Ectodermal cell (in vitro differentiated cells): ENCODE data around the gene EIF3L.

Experiments used
- H3K27ac ChIP-seq: 2 replicates; pipeline ENCODE4 v1.7.0; 2013; ENCODE audit warnings: mild to moderate bottlenecking, low read depth, low read length; ENCODE audit not compliant: insufficient read depth, poor library complexity, severe bottlenecking
- H3K27me3 ChIP-seq: 2 replicates; pipeline ENCODE4 v1.7.0; 2013; ENCODE audit warnings: mild to moderate bottlenecking, low read length; ENCODE audit not compliant: insufficient read depth, control insufficient read depth, poor library complexity, severe bottlenecking
- H3K36me3 ChIP-seq: one replicate; pipeline ENCODE4 v1.7.0; 2013; ENCODE audit warnings: low read length; ENCODE audit not compliant: control insufficient read depth, insufficient read depth
- H3K4me1 ChIP-seq: one replicate; pipeline ENCODE4 v1.7.0; 2013; ENCODE audit warnings: low read length; ENCODE audit not compliant: control insufficient read depth, insufficient read depth
- H3K4me3 ChIP-seq: 2 replicates; pipeline ENCODE4 v1.7.0; 2013; ENCODE audit warnings: low read depth, low read length, control low read depth; ENCODE audit not compliant: insufficient read depth
- H3K9me3 ChIP-seq: 2 replicates; pipeline ENCODE4 v1.7.0; 2013; ENCODE audit warnings: mild to moderate bottlenecking, low read length, moderate library complexity; ENCODE audit not compliant: control insufficient read depth
- WGBS, 2 experiments: methylation state at CpG; one replicate each; pipeline ENCODE4 v1.1.7; 2013; ENCODE audit warnings: missing lambda C conversion rate in 2 of 2; 5-methylcytosine and 5-hydroxymethylcytosine counted together

Gene EIF3L

GRCh38 chr22:37891926-37892325 lies 42.7 kb downstream of the EIF3L start:
- H3K36me3 ChIP-seq: peaks cover 17% of the 10 kb centered on the region
- peaks cover 11% of the 10 kb centered on the region for H3K4me1 ChIP-seq
- no peaks in the 10 kb centered on the region for H3K9me3 ChIP-seq
- H3K27me3 ChIP-seq: no peaks in the 10 kb centered on the region
- H3K27ac ChIP-seq: no peak overlapping the region
- H3K4me3 ChIP-seq: no peak overlapping the region
- 96 to 97% methylated on average over 3 of the region's 3 CpGs for WGBS, 2 experiments

- Histone ChIP-seq H3K36me3 (peaks cover 17% of the 10 kb centered on the region), H3K4me1 (peaks cover 15% of the 10 kb centered on the region), H3K9me3 (no peaks in the 10 kb centered on the region), H3K4me3 (no peak overlapping the region), H3K27me3 (no peaks in the 10 kb centered on the region), H3K27ac (no peak overlapping the region)
- 96% methylated on average over 7 of the region's 7 CpGs for WGBS, 2 experiments
Observed at GRCh38 chr22:37892566-37893335, 43.5 kb downstream of the EIF3L start.

GRCh38 chr22:37893583-37893983 lies 44.4 kb downstream of the EIF3L start:
- Histone ChIP-seq H3K27ac (no peak overlapping the region), H3K27me3 (no peaks in the 10 kb centered on the region), H3K36me3 (peaks cover 14% of the 10 kb centered on the region), H3K4me1 (peaks cover 19% of the 10 kb centered on the region), H3K9me3 (no peaks in the 10 kb centered on the region), H3K4me3 (no peak overlapping the region)
- 92 to 94% methylated on average over 5 of the region's 5 CpGs for WGBS, 2 experiments

GRCh38 chr22:37894939-37895670 lies 45.9 kb downstream of the EIF3L start:
- peak overlapping the region; percentile 70 for H3K27ac ChIP-seq
- H3K4me3 ChIP-seq: no peak overlapping the region
- peaks cover 2% of the 10 kb centered on the region for H3K36me3 ChIP-seq
- WGBS, 2 experiments: 51 to 52% methylated on average over 8 of the region's 8 CpGs
- H3K27me3 ChIP-seq: no peaks in the 10 kb centered on the region
- peaks cover 23% of the 10 kb centered on the region for H3K4me1 ChIP-seq
- no peaks in the 10 kb centered on the region for H3K9me3 ChIP-seq

GRCh38 chr22:37896181-37896592 lies 47.0 kb downstream of the EIF3L start:
- WGBS, 2 experiments: 87 to 94% methylated on average over 5 of the region's 5 CpGs
- peaks cover 23% of the 10 kb centered on the region for H3K4me1 ChIP-seq
- H3K9me3 ChIP-seq: no peaks in the 10 kb centered on the region
- no peak overlapping the region for H3K4me3 ChIP-seq
- H3K27me3 ChIP-seq: no peaks in the 10 kb centered on the region
- H3K27ac ChIP-seq: no peak overlapping the region
- no peaks in the 10 kb centered on the region for H3K36me3 ChIP-seq

- H3K27me3 ChIP-seq: no peaks in the 10 kb centered on the region
- 79 to 90% methylated on average over 3 of the region's 3 CpGs for WGBS, 2 experiments
- H3K9me3 ChIP-seq: no peaks in the 10 kb centered on the region
- H3K27ac ChIP-seq: peak overlapping the region; percentile 55
- H3K4me3 ChIP-seq: no peak overlapping the region
- H3K36me3 ChIP-seq: no peaks in the 10 kb centered on the region
- peaks cover 23% of the 10 kb centered on the region for H3K4me1 ChIP-seq
Observed at GRCh38 chr22:37896939-37897338, 47.7 kb downstream of the EIF3L start.

GRCh38 chr22:37897807-37898206 lies 48.6 kb downstream of the EIF3L start:
- WGBS, 2 experiments: 85 to 100% methylated on average over 1 to 2 of the region's 2 CpGs
- Histone ChIP-seq H3K4me3 (no peak overlapping the region), H3K36me3 (no peaks in the 10 kb centered on the region), H3K27me3 (no peaks in the 10 kb centered on the region), H3K9me3 (no peaks in the 10 kb centered on the region), H3K4me1 (peaks cover 23% of the 10 kb centered on the region), H3K27ac (no peak overlapping the region)

GRCh38 chr22:37898441-37899181 lies 49.4 kb downstream of the EIF3L start:
- Histone ChIP-seq H3K27ac (peak overlapping the region; percentile 26), H3K36me3 (no peaks in the 10 kb centered on the region), H3K4me1 (peaks cover 23% of the 10 kb centered on the region), H3K27me3 (no peaks in the 10 kb centered on the region), H3K4me3 (no peak overlapping the region), H3K9me3 (no peaks in the 10 kb centered on the region)
- whole genome bisulfite sequencing, 2 experiments: 75 to 78% methylated on average over 9 of the region's 9 CpGs

GRCh38 chr22:37904572-37905533 lies 55.6 kb downstream of the EIF3L start:
- Histone ChIP-seq H3K27me3 (no peaks in the 10 kb centered on the region), H3K27ac (no peak overlapping the region), H3K9me3 (no peaks in the 10 kb centered on the region), H3K4me1 (peaks cover 9% of the 10 kb centered on the region), H3K36me3 (no peaks in the 10 kb centered on the region), H3K4me3 (no peak overlapping the region)
- 84 to 85% methylated on average over 10 of the region's 10 CpGs for WGBS, 2 experiments
